HepG2 (cell line): ENCODE data around the gene FAM83E.

ENCODE experiments used
- IRX3 ChIP-seq: sonication (generic); formaldehyde crosslinking; IDR thresholded peaks from 2 replicates; pipeline ENCODE4 v1.8.1; 2023; ENCODE audit warnings: mild to moderate bottlenecking, low read depth, missing genetic modification reagents, borderline replicate concordance
- KLF12 ChIP-seq: sonication (generic); formaldehyde crosslinking; IDR thresholded peaks from 2 replicates; pipeline ENCODE4 v1.4.0; 2020; ENCODE audit warnings: missing genetic modification reagents, borderline replicate concordance
- NCOR1 ChIP-seq: fragments of 200-600 bp; sonication (generic); IDR thresholded peaks from 2 replicates; pipeline ENCODE4 v1.7.0; 2017; ENCODE audit warnings: antibody characterized with exemption, low read length, borderline replicate concordance
- NR2F2 ChIP-seq: IDR thresholded peaks from 2 replicates; pipeline ENCODE4 v1.6.1; 2012; ENCODE audit warnings: low read depth, inconsistent platforms, borderline replicate concordance
- RAD51 ChIP-seq: fragments of 450-650 bp; IDR thresholded peaks from 2 replicates; pipeline ENCODE4 v1.6.1; 2016; ENCODE audit warnings: borderline replicate concordance
- TGIF2 ChIP-seq: IDR thresholded peaks from 2 replicates; pipeline ENCODE4 v1.6.1; 2016; ENCODE audit warnings: control low read depth, missing compliant biosample characterization
- ZNF558 ChIP-seq: sonication (generic); formaldehyde crosslinking; IDR thresholded peaks from 2 replicates; pipeline ENCODE4 v1.9.0; 2022; ENCODE audit warnings: mild to moderate bottlenecking, missing genetic modification reagents, borderline replicate concordance
- TF ChIP-seq, protein P1 (sequence below): sonication (generic); formaldehyde crosslinking; IDR thresholded peaks from 2 replicates; pipeline ENCODE4 v1.5.0; 2020; ENCODE audit warnings: mild to moderate bottlenecking, missing genetic modification reagents, moderate library complexity

DNA sequence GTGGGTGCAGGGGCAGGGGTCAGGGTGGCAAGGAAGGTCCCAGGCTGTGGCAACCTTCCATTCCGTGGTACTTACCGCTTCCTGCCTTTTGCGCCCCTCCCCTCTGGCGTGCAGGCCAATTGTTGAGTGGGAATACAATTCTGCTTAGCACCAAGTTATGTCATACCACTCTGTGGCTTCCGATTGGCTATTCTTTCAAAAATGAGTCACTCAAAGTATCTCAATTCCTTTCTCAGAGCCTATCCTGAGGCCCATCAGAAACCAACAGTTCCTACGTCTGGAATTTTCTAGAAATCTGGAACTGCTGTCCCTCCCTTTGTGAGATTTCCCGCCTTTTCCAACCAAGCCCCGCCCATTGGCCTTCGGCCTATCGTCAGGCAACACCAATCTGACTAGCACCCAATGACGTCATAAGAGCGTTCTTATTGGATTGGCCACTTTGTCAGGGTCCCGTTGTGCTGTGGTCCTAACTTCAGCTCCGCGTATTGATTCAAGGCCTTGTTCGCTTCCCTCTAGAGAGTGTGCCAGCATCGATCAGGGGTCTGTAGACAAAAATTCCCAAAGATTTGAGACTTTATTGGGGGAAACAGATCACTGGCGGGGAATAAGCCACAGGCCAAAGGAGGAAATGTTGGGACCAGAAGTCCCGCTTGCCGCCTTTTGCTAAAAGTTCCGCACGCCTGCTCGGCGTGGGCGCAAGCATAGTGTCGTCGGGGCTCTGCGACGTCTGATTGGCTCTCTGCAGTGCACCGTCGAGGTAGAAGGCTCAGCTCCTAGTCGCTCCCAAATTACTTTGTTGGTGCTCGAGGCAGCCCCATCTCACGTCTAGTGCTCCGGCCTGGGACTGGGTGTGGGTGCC, 46.2 kb upstream of the FAM83E start:
- TF ChIP-seq RAD51: no peak
- TF ChIP-seq, protein P1, sequence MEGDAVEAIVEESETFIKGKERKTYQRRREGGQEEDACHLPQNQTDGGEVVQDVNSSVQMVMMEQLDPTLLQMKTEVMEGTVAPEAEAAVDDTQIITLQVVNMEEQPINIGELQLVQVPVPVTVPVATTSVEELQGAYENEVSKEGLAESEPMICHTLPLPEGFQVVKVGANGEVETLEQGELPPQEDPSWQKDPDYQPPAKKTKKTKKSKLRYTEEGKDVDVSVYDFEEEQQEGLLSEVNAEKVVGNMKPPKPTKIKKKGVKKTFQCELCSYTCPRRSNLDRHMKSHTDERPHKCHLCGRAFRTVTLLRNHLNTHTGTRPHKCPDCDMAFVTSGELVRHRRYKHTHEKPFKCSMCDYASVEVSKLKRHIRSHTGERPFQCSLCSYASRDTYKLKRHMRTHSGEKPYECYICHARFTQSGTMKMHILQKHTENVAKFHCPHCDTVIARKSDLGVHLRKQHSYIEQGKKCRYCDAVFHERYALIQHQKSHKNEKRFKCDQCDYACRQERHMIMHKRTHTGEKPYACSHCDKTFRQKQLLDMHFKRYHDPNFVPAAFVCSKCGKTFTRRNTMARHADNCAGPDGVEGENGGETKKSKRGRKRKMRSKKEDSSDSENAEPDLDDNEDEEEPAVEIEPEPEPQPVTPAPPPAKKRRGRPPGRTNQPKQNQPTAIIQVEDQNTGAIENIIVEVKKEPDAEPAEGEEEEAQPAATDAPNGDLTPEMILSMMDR (CRISPR knock-in tag): no peak
- TF ChIP-seq IRX3 (CRISPR knock-in tag): no peak
- no peak for TF ChIP-seq TGIF2 (CRISPR knock-in tag)
- TF ChIP-seq NR2F2: no peak
- no peak for TF ChIP-seq NCOR1
- no peak for TF ChIP-seq ZNF558 (CRISPR knock-in tag)
- TF ChIP-seq KLF12: no peak
